GM12878 (cell line): ENCODE results near the gene PDE1C.

Experiments
- CBX3 ChIP-seq: fragments of 200-600 bp; sonication (generic); IDR thresholded peaks from 2 replicates; pipeline ENCODE4 v1.6.1; 2016; ENCODE audit warnings: low read depth, borderline replicate concordance
- CREB1 ChIP-seq: IDR thresholded peaks from 2 replicates; pipeline ENCODE4 v1.6.1; 2012; ENCODE audit warnings: low read depth, mild to moderate bottlenecking, inconsistent platforms
- CTCF ChIP-seq, 3 experiments: IDR thresholded peaks in 2 of 3; conservative IDR thresholded peaks in 1 of 3; 2 replicates each; pipeline ENCODE4 v1.5.1; 2011; ENCODE audit warnings: low read depth in 3 of 3, low read length in 3 of 3, mild to moderate bottlenecking in 3 of 3, control low read depth in 2 of 3, moderate library complexity in 2 of 3, inconsistent platforms in 1 of 3, mixed read lengths in 1 of 3; ENCODE audit not compliant: control insufficient read depth in 2 of 3, insufficient read depth in 1 of 3; ENCODE audit errors: extremely low read depth in 1 of 3
- EP300 ChIP-seq, 2 experiments: fragments of 150-350 bp in 1 of 2; IDR thresholded peaks; 2 replicates each; pipeline ENCODE4 v1.6.1; 2011 to 2012; ENCODE audit warnings: low read depth in 2 of 2, low read length in 2 of 2, borderline replicate concordance in 1 of 2, improper control_type of control experiment in 1 of 2, inconsistent platforms in 1 of 2; ENCODE audit not compliant: control insufficient read depth in 1 of 2
- FOS ChIP-seq: IDR thresholded peaks from 3 replicates; pipeline ENCODE4 v1.6.1; 2011; ENCODE audit warnings: borderline replicate concordance; ENCODE audit not compliant: insufficient read length; ENCODE audit errors: extremely low read depth
- HDAC6 ChIP-seq: fragments of 200-600 bp; sonication (generic); IDR thresholded peaks from one replicate; pipeline ENCODE4 v1.8.0; 2017; ENCODE audit warnings: antibody characterized with exemption; ENCODE audit not compliant: unreplicated experiment
- KDM1A ChIP-seq: fragments of 200-600 bp; sonication (generic); IDR thresholded peaks from 2 replicates; pipeline ENCODE4 v1.6.1; 2016; ENCODE audit warnings: borderline replicate concordance
- POLR2A ChIP-seq: IDR thresholded peaks from 2 replicates; pipeline ENCODE4 v1.6.1; 2011; ENCODE audit warnings: low read depth, mild to moderate bottlenecking, low read length
- SIX5 ChIP-seq: IDR thresholded peaks from 2 replicates; pipeline ENCODE4 v1.6.1; 2011; ENCODE audit warnings: mild to moderate bottlenecking, low read depth, low read length, moderate library complexity; ENCODE audit not compliant: severe bottlenecking
- TAF1 ChIP-seq: IDR thresholded peaks from 2 replicates; pipeline ENCODE4 v1.6.1; 2011; ENCODE audit warnings: mild to moderate bottlenecking, low read depth, low read length, borderline replicate concordance
- TCF7 ChIP-seq: IDR thresholded peaks from 2 replicates; pipeline ENCODE4 v1.6.1; 2014; ENCODE audit warnings: antibody characterized with exemption, borderline replicate concordance
- ZNF207 ChIP-seq: fragments of 450-650 bp; IDR thresholded peaks from 2 replicates; pipeline ENCODE4 v1.6.1; 2014; ENCODE audit warnings: antibody characterized with exemption, mild to moderate bottlenecking, borderline replicate concordance

GRCh38 chr7:32033006-32033405 is 37.2 kb downstream of the PDE1C start:
- no peak for TF ChIP-seq CTCF (IDR thresholded peaks at IDR 0.05 in 2 of 3, conservative IDR thresholded peaks at IDR 0.05 in 1 of 3; ENCODE audit: control insufficient read depth in 2 of 3, extremely low read depth in 1 of 3, insufficient read depth in 1 of 3, low read depth in 3 of 3, low read length in 3 of 3)
- no peak for TF ChIP-seq KDM1A
- no peak for TF ChIP-seq EP300 (IDR thresholded peaks at IDR 0.05; ENCODE audit: borderline replicate concordance in 1 of 2, control insufficient read depth in 1 of 2, low read depth in 2 of 2, low read length in 2 of 2)
- TF ChIP-seq HDAC6: no peak
- TF ChIP-seq POLR2A: no peak
- TF ChIP-seq TAF1: no peak
- TF ChIP-seq ZNF207: no peak
- TF ChIP-seq CREB1: no peak
- TF ChIP-seq FOS: no peak
- TF ChIP-seq CBX3: no peak
- TF ChIP-seq SIX5: no peak
- no peak for TF ChIP-seq TCF7
